A549 (cell line): ENCODE data around the gene MTCH2.
"Not testable (repeated sequence)": the region's sequence is repeated elsewhere in the genome, so short reads cannot be mapped to it uniquely, and the experiment has no call there.

Source experiments
- CEBPB ChIP-seq, 2 experiments: fragments of >200 bp in 1 of 2; sonication (Bioruptor Twin) in 1 of 2; formaldehyde crosslinking in 1 of 2; IDR thresholded peaks; 2 replicates each; pipeline ENCODE4 v1.6.1; 2012 to 2016
- CTCF ChIP-seq: fragments of >200 bp; sonication (Bioruptor Twin); formaldehyde crosslinking; IDR thresholded peaks from 3 replicates; pipeline ENCODE4 v1.5.1; 2016
- EP300 ChIP-seq, 2 experiments: fragments of >200 bp; sonication (Bioruptor Twin); formaldehyde crosslinking; IDR thresholded peaks; 2 replicates in 1 of 2; 3 replicates in 1 of 2; pipeline ENCODE4 v1.6.1; 2016 to 2017
- JUNB ChIP-seq: fragments of >200 bp; sonication (Bioruptor Twin); formaldehyde crosslinking; IDR thresholded peaks from 2 replicates; pipeline ENCODE4 v1.6.1; 2016
- KDM5A ChIP-seq: fragments of 200-600 bp; sonication (generic); IDR thresholded peaks from 2 replicates; pipeline ENCODE4 v1.6.1; 2016; ENCODE audit warnings: antibody characterized with exemption, mild to moderate bottlenecking
- MAX ChIP-seq: IDR thresholded peaks from 2 replicates; pipeline ENCODE4 v1.6.1; 2012
- POLR2A ChIP-seq: IDR thresholded peaks from 2 replicates; pipeline ENCODE4 v1.6.1; 2012; ENCODE audit warnings: mild to moderate bottlenecking, low read length

- not testable (repeated sequence) for TF ChIP-seq EP300 (IDR thresholded peaks at IDR 0.05); JUNB; CTCF; MAX; POLR2A; KDM5A
- TF ChIP-seq CEBPB (IDR thresholded peaks at IDR 0.05) = 0 out of 4 replicates have a peak, but pooled peaks of 1 of the 2 experiments have one; percentile 7
Observed at GRCh38 chr11:47686704-47687103, 44.3 kb upstream of the MTCH2 start.
